Stimulated activated CD8-positive, alpha-beta memory T cell treated with anti-CD3 and anti-CD28 coated beads, Interleukin-4, amount 100 ng/mL, for 24 hours (primary cell): ENCODE data around the gene RPA3.

Source experiments
- DNase-seq: peaks from one replicate; pipeline ENCODE4 v3.0.0-alpha.2; 2020; ENCODE audit warnings: low read depth

RPA3 gene

DNA sequence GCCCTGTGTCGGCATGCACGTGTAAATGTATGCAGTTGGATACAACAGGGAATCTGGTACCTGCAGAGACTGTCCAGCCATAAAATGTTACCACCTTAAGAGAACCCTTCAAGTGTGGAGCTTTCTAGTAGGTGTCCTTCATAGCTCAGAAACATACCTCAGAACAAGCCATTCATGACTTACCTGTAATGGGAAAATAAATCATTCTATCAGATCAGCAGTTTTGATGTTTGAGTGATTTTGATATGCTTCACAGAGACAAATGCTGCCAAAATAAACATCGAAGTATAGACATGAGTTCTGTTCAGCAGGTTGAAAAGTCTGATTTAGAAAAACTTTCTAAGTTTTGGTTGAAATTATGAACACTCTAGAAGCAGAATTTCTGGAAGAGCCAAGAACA, 111.4 kb downstream of the RPA3 start:
- no peak for DNase-seq

DNA sequence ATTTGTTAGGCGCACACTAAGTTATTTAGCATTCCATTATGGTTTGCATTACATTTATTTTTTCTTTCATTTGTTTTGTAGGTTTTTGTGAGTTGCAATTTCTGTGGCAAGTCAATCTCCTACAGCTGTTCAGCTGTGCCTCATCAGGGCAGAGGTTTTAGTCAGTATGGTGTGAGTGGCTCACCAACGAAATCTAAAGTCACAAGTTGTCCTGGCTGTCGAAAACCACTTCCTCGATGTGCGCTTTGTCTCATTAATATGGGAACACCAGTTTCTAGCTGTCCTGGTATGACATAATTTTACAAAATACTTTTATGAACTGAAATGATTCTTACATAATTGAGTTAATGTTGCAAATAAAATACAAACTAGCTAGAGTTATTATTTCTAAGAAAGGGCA, 122.2 kb downstream of the RPA3 start:
- DNase-seq, result no peak

DNA sequence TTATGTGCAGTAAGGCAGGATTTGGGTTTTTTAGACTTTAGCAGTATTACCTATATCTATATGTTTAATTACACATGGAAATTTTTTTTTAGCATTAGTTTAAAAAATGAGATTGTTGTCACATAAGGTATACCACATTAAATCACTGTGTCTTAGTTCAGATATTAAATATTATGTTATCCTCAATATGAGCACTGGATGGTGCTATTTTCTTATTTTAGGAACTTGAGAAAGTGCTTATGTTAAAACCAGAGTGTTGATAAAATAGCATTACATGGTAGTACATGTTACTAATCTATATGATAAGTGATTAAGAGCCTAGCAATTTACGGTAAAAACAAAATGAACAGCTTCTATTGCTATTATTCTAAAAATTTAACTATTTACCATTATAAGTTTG, 123.0 kb downstream of the RPA3 start:
- DNase-seq, result no peak
